HK-2 (cell line): ENCODE measurements around the gene SMIM13.

ENCODE experiments used
- DNase-seq: peaks from one replicate; pipeline ENCODE4 v3.0.0-alpha.2; 2018; ENCODE audit not compliant: unreplicated experiment

The SMIM13 gene

DNA sequence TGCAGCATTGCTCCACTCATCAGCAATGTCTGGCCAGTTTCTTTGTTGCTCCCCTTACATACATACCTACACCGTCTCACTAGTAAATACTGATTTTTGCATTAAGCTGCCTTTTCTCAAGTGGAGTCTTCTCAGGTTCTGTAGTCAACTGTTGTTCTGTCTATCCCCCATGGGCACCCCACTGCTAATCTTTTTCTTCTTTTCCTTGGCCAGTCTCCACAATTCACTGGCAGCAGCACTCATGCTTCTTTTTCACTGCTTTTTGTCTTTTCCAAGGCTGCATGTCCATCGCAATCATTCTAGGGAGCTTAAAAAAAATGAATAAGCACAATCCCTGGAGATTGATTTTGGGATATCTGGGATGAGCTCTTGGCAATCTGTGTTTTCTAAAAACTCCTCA is 28.2 kb downstream of the SMIM13 start:
- no peak for DNase-seq

DNA sequence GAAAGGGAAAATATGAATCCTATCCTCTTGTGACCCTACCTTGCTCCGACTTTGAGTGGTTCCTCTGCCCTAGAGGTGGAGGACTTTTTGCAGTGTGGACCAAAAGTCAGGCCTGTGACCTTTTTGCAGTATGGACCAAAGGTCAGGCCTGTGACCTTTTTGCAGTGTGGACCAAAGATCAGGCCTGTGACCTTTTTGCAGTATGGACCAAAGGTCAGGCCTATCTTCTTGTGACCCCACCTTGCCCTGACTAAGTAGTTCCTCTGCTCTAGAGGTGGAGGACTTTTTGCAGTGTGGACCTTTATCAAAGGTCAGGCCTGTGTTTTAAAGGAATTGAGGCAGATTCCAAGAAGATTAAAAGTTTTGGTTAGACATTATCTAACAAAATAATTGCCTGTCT is 28.7 kb downstream of the SMIM13 start:
- DNase-seq: no peak

DNA sequence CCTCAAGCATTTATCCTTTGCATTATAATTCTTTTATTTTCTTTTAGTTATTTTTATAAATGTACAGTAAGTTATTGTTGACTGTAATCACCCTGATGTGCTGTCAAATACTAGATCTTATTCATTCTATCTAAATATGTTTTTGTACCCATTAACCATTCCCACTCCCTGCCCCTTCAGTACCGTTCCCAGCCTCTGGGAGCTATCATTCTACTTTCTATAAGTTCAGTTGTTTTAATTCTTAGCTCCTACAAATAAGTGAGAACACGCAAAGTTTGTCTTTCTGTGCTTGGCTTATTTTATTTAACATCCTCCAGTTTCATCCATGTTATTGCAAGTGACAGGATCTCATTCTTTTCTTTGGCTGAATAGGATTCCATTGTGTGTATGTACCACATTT is 30.3 kb downstream of the SMIM13 start:
- no peak for DNase-seq

DNA sequence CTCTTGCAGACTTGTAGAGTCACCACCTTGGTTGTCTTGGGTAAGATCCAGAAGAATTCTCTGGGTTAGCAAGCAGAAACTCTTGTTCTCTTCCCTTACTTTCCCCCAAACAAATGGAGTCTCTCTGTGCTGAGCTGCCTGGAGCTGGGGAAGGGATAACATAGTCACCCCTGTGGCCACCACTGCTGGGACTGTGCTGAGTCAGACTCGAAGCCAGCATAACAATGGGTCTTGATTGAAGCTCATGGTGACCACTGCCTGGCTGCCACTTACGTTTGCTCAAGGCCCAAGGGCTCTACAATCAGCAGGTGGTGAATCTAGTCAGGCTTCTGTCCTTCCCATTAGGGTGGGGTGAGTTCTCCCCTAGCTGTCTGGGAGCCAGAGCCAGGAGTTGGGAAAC is 33.2 kb downstream of the SMIM13 start:
- no peak for DNase-seq

DNA sequence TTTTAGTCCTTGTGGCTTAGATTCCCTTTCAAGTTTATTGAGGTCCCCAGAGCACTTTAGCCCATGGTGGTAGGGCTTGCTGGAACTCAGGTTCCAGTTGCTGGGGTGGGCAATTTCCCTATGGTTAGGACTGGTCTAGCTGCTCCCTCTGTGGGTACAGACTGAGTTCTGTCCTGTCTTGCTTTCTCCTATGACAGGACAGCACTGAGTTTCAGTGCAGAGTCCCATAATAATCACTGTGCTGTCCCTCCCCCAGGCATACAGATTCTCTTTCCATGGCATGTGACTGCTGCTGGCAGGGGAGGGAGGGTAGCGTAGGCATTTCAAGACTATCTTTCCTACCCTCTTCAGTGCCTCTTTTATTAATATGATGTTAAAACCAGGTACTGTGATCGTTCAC is 35.0 kb downstream of the SMIM13 start:
- DNase-seq: no peak

DNA sequence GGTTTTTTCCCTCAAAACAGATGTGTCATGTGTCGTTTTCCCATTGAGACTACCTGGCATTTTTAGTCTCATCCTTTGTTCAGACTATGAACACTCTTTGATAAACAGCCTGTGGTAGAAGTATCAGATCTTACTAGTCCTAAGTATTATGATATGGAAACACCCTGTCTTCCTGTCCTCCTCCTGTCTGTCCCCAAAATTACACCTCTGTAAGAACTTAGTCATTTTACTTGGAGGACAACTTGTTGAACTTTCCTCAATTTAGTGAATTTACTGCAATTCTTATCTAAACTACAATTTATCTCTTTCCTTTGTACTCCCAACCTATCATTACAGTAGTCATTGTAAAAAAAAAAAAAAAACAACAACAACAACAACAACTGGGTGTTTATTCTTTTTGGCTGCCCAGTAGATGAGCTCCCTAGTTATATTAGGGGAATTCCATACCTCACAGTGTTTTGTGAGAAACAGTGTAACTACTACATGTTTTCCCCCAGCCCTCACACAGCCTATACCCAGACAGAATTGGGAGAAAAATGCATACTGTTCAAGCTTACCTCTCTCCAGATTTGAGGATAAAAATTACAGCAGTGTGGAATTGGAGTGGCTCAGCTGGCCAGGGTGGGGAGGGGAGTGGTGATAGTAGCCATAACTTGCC is 36.4 kb downstream of the SMIM13 start:
- DNase-seq: no peak

DNA sequence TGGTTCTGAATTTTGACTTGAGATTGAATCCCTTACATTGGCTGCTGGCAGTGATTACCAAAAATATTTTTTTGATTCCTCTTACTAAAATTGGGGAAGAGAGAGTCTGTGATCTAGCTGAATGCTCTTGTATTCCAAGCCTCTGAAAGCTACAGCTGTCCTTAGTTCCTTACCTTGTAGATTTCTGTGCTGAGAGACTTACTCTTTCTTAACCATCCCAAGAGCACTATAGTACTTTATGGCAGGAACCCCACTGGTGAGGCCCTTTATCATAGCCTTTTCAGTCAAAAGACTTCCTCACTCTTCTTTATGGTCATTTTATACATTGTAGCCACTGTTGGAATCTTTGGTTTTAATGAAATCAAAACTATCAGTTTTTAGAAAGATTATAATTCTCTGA is 37.0 kb downstream of the SMIM13 start:
- DNase-seq: no peak

DNA sequence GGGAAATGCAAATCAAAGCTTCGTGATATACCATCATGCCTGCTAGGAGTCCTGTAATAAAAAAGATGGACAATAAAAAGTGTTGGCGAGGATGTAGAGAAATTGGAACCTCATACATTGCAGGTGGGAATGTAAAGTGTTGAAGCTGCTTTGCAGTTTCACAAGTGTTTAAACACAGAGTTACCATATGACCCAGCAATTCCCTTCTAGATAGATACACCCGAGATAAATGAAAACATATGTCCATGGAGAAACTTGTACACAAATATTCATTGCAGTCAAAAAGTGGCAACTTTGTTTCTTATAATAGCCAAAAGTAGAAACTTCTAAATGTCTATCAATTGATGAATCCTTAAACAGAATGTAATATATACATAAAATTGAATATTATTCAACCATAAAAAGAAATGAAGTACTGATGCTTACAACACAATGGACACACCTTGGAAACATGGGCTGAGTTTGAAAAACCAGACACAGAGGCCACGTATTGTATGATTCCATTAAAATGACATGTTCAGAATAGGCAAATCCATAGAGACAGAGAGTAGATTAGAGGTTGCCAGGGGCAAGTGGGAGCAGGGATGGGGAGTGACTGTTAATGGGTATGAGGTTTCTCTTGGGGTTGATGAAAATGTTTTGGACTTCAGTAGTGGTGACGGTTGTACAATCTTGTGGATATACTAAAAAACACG is 38.7 kb downstream of the SMIM13 start:
- no peak for DNase-seq

DNA sequence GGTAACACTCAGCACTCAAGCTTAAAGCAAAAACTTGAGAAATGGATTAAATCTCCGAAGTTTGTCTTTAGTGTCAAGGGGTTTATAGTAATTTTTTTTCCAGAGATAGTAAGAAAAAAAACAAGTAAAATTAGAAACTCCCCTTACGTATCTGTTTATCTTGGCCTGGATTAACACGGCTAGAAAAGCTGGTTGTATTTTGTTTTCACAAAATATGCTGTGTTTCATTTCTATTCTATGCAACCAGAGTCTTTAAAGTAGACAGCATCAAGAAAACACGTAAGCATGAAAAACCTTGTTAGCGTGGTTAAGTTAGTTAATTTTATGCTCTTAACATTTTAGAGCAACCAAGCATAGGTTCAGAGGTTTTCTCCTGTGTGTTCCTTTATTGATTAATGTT is 39.6 kb downstream of the SMIM13 start:
- no peak for DNase-seq

DNA sequence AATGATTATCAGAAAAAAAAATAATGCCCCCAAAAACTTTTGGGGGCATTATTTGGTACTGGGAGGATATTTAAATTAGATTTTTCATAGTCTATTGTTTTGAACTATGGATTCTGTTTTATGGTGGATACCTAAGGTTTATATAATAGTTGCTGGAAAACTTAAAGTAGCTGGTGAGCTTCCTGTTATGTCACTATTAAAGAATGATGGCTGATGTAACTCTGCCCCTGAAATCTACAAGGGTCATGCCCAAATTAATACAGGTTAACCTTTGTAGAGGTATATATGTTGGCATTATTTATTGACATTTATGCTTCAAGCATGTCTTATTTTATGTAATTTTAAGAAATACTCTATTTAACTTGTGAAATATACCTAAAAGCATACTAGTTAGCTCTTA is 43.2 kb downstream of the SMIM13 start:
- DNase-seq: no peak

DNA sequence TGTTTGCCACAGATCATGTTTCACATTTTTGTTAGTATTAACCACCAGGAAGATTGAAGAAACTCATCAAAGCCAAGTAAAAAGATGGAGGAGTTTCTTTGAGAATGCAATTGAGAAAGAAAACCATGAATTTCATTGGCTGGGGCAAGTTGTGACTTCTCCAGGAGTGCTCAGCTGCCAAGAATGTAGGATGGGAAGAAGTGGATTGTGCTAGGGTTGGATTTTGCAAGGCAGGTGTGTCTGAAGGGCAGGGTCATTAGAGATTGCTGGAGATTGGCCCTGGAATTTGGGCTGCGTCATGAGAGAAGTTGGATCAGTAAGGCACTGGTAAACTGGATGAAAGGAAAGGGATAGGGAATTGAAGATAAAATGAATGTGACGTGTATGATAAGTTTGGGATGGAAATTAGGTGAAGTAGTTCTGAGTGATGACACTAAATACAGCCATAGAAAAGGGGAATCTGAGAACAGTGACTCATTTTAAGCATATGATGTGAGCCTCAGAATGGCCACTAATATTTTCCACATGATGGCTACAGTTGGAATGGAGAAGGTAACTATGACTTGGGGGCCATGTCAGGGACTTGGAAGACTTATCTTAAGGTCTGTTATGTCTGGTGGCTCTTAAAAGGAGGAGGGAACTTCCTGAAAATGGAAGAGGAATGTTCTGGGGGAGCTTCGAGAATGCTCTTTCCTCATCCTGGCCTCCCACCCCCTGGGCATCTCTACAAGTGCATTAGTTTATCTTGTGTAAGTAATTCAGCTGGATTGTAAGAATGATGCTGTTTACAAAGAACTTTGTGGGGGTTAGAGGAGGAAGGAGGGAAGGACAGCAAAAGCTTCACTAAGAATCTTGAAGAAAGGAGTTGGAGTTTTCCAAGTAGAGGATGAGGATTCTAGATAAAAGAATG is 45.7 kb downstream of the SMIM13 start:
- DNase-seq: no peak

DNA sequence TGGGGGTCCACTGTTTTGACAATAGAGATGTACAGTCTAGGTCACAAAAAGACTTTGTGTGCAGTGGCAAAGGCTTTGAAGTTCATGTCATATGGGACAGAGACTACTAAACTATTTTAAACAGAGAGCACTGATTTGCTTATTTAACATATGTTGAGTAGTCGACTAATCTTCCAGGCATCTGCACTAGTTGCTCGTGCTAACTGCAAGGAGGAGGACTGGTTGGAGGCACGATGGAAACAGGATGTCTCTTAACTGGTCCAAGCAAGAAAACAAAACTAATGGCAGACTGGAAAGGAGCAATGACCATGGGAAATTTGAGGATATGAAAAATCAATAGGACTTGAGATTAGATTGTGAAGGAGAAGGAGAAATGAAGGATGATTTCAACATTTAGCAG is 46.4 kb downstream of the SMIM13 start:
- no peak for DNase-seq

DNA sequence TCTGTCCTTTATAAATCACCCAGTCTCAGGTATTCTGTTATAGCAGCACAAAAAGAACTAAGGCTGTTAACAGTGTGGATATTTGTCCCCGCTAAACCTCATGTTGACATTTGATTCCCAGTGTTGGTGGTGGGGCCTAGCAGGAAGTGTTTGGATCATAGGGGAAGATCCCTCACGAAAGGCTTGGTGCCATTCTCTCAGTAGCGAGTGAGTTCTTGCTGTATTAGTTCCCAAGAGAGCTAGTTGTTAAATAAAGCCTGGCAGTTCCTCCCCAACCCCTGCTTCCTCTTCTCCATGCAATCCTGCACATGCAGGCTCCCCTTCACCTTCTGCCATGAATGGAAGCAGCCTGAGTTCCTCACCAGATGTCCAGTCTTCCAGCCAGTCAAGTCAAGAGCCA is 47.7 kb downstream of the SMIM13 start:
- no peak for DNase-seq

DNA sequence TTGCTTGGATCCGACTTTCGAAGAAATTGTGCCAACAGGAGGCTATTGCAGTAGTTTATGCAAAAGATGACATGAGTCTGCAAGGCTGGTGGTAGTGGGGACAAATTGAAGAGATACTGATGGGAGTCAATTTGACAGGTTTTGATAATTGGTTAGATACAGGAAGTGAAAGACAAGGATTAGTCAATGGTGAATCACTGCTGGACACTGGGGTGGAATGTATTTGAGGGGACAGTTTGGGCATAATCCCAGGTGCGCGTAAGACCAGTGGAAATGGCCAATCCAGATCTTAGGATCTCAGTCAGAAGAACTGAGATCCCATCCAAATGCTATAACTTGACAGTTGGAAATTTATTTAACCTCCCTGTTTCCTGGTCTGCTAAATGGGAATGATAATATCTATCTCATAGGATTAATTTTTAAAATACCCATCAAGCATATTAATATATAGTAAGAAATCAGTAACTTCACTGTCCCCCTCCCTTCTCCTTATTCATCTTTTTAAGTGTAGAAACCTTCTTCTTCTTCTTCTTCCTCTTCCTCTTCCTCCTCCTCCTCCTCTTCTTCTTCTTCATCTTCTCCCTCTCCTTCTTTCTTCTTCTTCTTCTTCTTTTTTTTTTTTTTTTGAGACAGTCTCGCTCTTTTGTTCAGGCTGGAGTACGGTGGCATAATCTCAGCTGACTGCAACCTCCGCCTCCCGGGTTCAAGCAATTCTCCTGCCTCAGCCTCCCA is 48.8 kb downstream of the SMIM13 start:
- no peak for DNase-seq

DNA sequence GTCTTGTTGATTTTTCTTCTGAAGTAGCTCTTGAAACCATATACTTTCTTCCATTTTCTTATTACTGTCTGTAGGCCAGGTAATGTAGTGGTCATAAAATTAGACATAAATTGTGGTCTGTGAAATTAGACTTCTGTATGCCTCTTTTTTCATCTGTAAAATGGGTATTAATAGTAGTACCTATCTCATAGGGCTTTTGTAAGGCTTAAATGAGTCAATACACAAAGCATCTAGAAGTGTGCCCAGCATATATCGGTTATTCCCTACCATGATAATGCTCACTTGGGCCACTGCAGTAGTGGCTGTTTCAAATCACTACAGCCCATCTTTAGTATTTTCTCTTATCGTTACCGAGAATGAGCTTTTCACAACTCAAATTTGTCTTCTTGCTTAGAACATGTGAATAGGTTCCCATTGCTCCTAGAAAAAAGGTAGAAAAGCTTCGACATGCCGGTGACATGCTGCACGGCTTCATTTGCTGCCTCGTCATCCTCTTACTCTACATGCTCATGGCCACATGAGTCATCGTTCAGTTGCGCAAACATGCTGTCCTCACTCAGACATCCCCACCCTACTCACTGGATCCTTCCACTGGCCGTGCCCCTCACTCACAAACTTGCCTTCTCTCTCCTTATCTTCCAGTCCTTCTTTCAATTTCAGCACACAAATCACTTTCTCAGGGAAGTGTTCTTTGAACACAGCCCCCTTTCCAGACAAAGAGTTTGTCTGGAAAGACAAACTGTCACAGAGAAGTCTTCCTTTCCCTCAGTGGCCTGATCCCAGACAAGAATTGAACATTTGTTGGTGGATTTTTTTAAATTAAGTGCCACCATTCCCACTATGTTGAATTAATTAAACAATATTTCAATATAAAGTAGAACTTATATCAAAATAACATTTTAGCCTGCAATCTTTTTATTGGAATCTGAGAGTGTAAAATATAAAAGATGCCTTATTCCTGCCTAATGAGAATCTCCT is 50.0 kb downstream of the SMIM13 start:
- peak; percentile 67 for DNase-seq

DNA sequence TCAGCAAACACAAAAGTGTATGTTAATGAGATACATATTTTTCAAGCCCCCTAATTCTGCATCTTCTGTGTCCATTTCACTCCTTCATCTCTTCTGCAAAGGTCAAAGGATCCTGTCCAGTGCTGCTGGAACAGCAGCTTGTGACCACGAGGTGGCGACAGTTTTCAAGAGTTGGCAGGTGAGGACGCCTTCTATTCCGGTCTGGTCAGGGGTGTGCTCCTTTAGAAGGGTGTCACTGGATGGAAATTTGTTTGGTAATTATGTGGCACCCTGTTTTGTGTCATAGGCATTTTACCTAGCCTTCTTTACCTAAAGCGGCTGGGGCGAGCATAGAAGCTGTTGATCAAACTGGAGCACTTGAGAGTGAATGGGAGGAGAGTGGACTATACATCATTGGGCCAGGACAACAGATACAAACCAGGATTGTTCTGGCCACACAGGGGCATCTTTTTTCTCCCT is 50.8 kb downstream of the SMIM13 start:
- DNase-seq: peak; percentile 71

DNA sequence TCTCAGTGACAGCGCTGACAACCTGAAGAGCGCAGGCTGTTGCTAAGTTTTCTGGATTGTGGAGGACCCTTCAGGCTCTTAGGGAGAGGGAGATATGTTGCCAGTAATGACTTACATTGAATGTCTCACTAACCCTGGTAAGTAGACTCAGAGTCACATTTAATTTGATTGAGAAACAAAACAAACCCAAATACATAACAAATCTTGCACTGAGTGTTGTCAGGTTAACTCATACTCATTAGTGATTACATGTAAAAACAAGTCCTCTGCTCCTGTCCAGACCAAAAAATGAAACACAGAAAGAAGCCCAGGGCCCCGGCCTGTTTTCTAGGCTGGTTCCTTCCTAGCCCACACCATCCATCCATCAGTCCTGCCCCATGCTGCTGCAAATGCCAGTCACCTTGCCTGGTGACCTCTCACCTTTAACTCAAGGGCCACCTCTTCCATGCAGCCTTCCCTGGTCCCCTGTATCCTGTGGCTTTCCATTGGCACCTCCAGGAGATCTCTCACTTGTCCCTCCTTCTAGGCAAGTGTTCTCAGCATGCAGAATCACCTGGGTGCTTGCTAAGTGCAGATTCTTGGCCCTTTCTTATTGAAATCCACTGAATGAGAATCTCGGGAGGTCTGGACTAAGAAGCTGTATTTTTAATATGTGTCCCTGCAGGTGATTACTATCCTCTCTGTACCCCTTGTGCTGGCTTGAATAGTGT is 52.6 kb downstream of the SMIM13 start:
- DNase-seq: no peak

DNA sequence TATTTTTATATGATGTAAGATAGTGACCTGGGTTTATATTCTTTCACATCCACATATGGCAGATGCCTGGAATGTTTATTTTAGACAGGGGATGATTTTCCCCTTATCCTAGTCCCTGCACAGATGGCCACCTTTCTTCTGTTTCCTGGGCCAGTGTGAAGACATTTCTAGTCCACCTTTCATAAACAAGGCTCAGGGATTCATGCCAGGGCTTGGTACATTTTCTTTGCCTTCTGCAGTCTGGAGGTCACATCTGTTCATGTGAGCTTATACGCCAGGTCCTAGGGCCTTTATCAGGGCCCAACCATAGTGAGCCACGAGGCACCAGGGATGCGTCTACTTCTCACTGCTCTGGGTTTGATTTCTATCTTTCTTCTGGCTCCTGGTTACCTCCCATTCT is 55.9 kb downstream of the SMIM13 start:
- no peak for DNase-seq

DNA sequence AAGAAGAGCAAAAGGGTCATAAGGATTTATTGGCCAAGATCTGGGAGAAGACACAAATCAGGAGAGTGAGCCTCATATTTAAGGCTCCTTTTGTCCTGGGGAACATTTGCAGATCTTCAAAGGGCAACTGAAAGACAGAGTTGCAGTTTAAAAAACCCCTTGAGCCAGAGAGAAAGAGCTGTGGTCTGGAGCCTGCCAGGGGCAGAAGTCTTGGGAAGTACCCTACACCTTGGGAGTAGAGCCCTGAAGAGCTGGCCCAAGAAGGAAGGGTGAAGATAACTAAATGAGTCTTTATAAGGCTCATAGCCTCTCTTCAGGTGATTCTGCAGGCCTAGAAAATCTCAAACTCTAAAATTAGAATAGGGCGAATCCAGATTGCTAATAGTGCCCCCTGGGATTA is 57.9 kb downstream of the SMIM13 start:
- DNase-seq: no peak

DNA sequence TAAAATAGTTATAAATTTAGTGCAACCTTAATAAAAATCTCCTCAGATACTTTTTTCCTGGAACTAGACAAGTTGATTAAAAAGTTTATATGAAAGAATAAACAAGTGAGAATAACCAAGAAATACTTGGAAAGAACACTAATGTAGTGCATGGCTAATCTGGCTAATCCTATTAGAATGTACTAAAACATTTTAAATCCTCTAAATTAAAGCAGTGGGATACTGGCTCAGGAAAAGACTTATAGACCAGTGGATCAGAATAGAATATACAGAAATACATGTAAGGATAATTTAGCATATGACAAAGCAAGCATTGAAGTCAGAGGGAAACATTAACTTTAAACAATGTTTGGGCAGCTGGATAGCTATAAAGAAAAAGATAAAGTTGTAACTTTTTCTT is 58.9 kb downstream of the SMIM13 start:
- no peak for DNase-seq
